CD8-positive, alpha-beta memory T cell (primary cell): ENCODE data around the gene NELL2. TPM values are rescaled to one million over a fixed set of nuclear protein-coding genes. Genes with fewer than 3 reads are reported as not detected.

ENCODE experiments used
- CTCF ChIA-PET: fragments of 350-600 bp; sonication (Branson Sonifier 250); formaldehyde crosslinking; loops from one replicate; lab custom pipeline; 2021; ENCODE audit warnings: antibody characterized with exemption; lab: Charles Lee
- POLR2A ChIA-PET: fragments of 350-600 bp; sonication (Branson Sonifier 250); formaldehyde crosslinking; loops from one replicate; lab custom pipeline; 2021; ENCODE audit warnings: antibody characterized with exemption; lab: Charles Lee
- DNase-seq, 5 donors: peaks; one replicate each; pipeline versions ENCODE4 v3.0.0 to v3.0.0-alpha.2; 2020 to 2022; ENCODE audit warnings: mixed read lengths in 1 of 5
- H3K27ac ChIP-seq: one replicate; pipeline ENCODE4 v1.7.0; 2013; ENCODE audit warnings: low read depth, mild to moderate bottlenecking, low read length, moderate library complexity
- H3K27me3 ChIP-seq: 2 replicates; pipeline ENCODE4 v1.7.0; 2013; ENCODE audit warnings: low read length, mild to moderate bottlenecking; ENCODE audit not compliant: insufficient read depth, poor library complexity, severe bottlenecking
- H3K36me3 ChIP-seq: 2 replicates; pipeline ENCODE4 v1.7.0; 2013; ENCODE audit warnings: mild to moderate bottlenecking, low read length, moderate library complexity; ENCODE audit not compliant: insufficient read depth
- H3K4me1 ChIP-seq: 2 replicates; pipeline ENCODE4 v1.7.0; 2013; ENCODE audit warnings: mild to moderate bottlenecking, low read length, moderate library complexity; ENCODE audit not compliant: insufficient read depth
- H3K4me3 ChIP-seq: 2 replicates; pipeline ENCODE4 v1.7.0; 2013; ENCODE audit warnings: mild to moderate bottlenecking, low read length
- H3K9me3 ChIP-seq: 2 replicates; pipeline ENCODE4 v1.7.0; 2013; ENCODE audit warnings: mild to moderate bottlenecking, low read length
- H3K27ac Mint-ChIP-seq, 8 donors: one replicate each; pipeline ENCODE4 v1.8.0; 2020 to 2021; ENCODE audit warnings: mixed read lengths in 8 of 8, mild to moderate bottlenecking in 6 of 8, inconsistent platforms in 3 of 8, moderate library complexity in 3 of 8
- H3K27me3 Mint-ChIP-seq, 2 donors: one replicate each; pipeline ENCODE4 v1.8.0; 2020 to 2021; ENCODE audit warnings: mixed read lengths in 2 of 2, mild to moderate bottlenecking in 1 of 2, moderate library complexity in 1 of 2
- H3K36me3 Mint-ChIP-seq, 3 donors: one replicate each; pipeline ENCODE4 v1.8.0; 2020 to 2021; ENCODE audit warnings: mixed read lengths in 3 of 3, inconsistent platforms in 1 of 3, mild to moderate bottlenecking in 1 of 3
- H3K4me1 Mint-ChIP-seq, 3 donors: one replicate each; pipeline ENCODE4 v1.8.0; 2020 to 2021; ENCODE audit warnings: mixed read lengths in 3 of 3, inconsistent platforms in 1 of 3, mild to moderate bottlenecking in 1 of 3
- H3K4me3 Mint-ChIP-seq, 7 donors: one replicate each; pipeline ENCODE4 v1.8.0; 2020 to 2021; ENCODE audit warnings: mixed read lengths in 7 of 7, mild to moderate bottlenecking in 6 of 7, moderate library complexity in 4 of 7, inconsistent platforms in 2 of 7
- H3K9me3 Mint-ChIP-seq, 5 donors: one replicate each; pipeline ENCODE4 v1.8.0; 2020 to 2022; ENCODE audit warnings: mixed read lengths in 5 of 5, mild to moderate bottlenecking in 3 of 5, moderate library complexity in 2 of 5, inconsistent platforms in 1 of 5
- polyA plus RNA-seq: library from polyadenylated mRNA; unstranded; fragments of 300-500 nt; fragmentation: Illumina TruSeq; gene quantifications from one replicate; pipeline ENCODE4 v1.2.3, GENCODE V29; 2021
- total RNA-seq, 2 experiments: library from RNA; stranded (reverse); gene quantifications; one replicate each; pipeline ENCODE4 v1.2.3, GENCODE V29; 2021

The NELL2 gene
- total and polyA plus RNA-seq, 3 experiments from 2014 or later = 60.2 to 203 (median 67.0) TPM

- Histone ChIP-seq H3K4me3 (no peak overlapping the region), H3K36me3 (no peaks in the 10 kb centered on the region), H3K4me1 (no peaks in the 10 kb centered on the region), H3K27ac (no peak overlapping the region), H3K27me3 (no peaks in the 10 kb centered on the region), H3K9me3 (no peaks in the 10 kb centered on the region)
- H3K27me3 Mint-ChIP-seq = no peaks in the 10 kb centered on the region
- ChIA-PET CTCF (no interaction called here), POLR2A (no interaction called here)
- H3K36me3 Mint-ChIP-seq = peaks cover 27 to 74% (median 73%) of the 10 kb centered on the region in 3 donors
- no peak overlapping the region for H3K4me3 Mint-ChIP-seq
- peaks cover 39 to 60% (median 51%) of the 10 kb centered on the region in 5 donors for H3K9me3 Mint-ChIP-seq
- H3K27ac Mint-ChIP-seq = no peak overlapping the region
- no peak for DNase-seq
- peaks cover 19 to 45% (median 29%) of the 10 kb centered on the region in 3 donors for H3K4me1 Mint-ChIP-seq
Measured at GRCh38 chr12:44728566-44728965, 147.5 kb downstream of the NELL2 start.

DNA sequence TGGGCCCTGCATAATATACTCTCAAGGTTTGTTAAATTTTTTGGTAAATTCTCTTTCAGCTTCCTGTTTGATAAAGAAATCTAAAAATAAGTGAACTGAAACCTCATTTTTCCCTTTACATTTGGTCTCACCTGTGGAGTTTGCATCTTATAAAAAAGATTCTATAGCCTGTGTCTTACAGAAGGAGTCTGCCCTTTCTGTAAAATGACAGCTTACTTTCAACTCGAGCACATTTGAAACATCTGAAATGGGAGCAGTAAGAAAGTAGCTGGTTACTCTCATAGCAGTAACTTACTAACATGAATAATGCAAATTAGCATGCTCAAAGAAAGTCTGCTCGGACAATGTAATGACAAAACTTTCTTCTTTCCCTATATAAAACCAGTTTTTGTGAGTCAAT, 155.8 kb downstream of the NELL2 start:
- Histone ChIP-seq H3K9me3 (no peaks in the 10 kb centered on the region), H3K4me1 (no peaks in the 10 kb centered on the region), H3K4me3 (no peak overlapping the region), H3K27me3 (no peaks in the 10 kb centered on the region), H3K27ac (no peak overlapping the region), H3K36me3 (no peaks in the 10 kb centered on the region)
- peak overlapping the region in 1 of 8 donors; percentile 23 for H3K27ac Mint-ChIP-seq
- H3K36me3 Mint-ChIP-seq = peaks cover 7 to 30% (median 24%) of the 10 kb centered on the region in 3 donors
- H3K27me3 Mint-ChIP-seq = peaks cover 0 to 3% of the 10 kb centered on the region in 2 donors
- no peak overlapping the region for H3K4me3 Mint-ChIP-seq
- ChIA-PET CTCF (no interaction called here), POLR2A (no interaction called here)
- peaks cover 0 to 13% (median 2%) of the 10 kb centered on the region in 5 donors for H3K9me3 Mint-ChIP-seq
- peaks cover 27 to 72% (median 52%) of the 10 kb centered on the region in 3 donors for H3K4me1 Mint-ChIP-seq
- no peak for DNase-seq

DNA sequence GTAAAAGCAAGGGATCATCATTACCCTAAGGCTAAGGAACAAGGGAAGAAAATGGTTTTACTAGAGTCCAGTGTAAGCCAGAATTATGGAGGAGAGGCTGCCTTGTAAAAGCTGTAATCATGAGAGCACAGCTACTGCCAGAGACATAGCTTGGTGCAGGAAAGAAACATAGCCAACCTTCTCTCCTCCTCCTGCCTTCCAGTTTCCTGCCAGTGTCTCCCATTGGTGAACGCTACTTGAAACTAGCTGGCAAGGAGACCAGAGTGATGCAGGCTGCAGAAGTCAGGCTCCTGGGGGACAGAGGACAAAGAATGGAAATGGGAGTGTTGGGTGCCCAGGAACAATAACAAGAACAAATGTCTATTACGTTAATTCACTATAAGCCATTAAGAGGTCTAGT, 158.5 kb downstream of the NELL2 start:
- Histone ChIP-seq H3K27ac (no peak overlapping the region), H3K27me3 (no peaks in the 10 kb centered on the region), H3K36me3 (no peaks in the 10 kb centered on the region), H3K4me3 (no peak overlapping the region), H3K9me3 (no peaks in the 10 kb centered on the region), H3K4me1 (no peaks in the 10 kb centered on the region)
- no peak for DNase-seq
- Mint-ChIP-seq H3K36me3 (peaks cover 4 to 29% (median 5%) of the 10 kb centered on the region in 3 donors), H3K27me3 (peaks cover 0 to 3% of the 10 kb centered on the region in 2 donors), H3K27ac (peak overlapping the region in 1 of 8 donors; percentile 19), H3K9me3 (peaks cover 0 to 2% (median 0%) of the 10 kb centered on the region in 5 donors), H3K4me1 (peaks cover 22 to 55% (median 41%) of the 10 kb centered on the region in 3 donors), H3K4me3 (no peak overlapping the region)
- CTCF ChIA-PET = no interaction called here
- POLR2A ChIA-PET = no interaction called here

DNA sequence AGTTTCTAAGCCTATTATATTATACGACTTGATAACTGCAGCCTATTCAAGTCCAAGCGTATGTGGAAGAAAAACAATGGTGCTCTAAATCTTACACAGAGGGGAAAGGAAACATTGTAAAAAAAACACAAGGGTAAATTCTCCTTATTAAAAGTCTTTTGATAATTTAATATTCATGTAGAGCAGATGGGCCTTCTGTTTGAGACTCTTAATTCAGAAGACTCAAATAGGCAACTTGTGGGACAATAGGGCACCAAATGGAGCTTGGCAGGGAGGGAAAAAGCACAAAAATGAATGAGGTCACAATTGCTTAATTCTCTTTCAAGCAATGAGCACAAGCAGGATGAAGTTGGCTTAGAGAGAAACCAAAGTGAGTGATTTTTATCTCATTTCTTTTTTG, 159.4 kb downstream of the NELL2 start:
- ChIA-PET POLR2A (no interaction called here), CTCF (no interaction called here)
- Histone ChIP-seq H3K36me3 (no peaks in the 10 kb centered on the region), H3K4me3 (no peak overlapping the region), H3K27me3 (no peaks in the 10 kb centered on the region), H3K4me1 (no peaks in the 10 kb centered on the region), H3K27ac (no peak overlapping the region), H3K9me3 (no peaks in the 10 kb centered on the region)
- Mint-ChIP-seq H3K27me3 (peaks cover 0 to 3% of the 10 kb centered on the region in 2 donors), H3K4me3 (no peak overlapping the region), H3K9me3 (no peaks in the 10 kb centered on the region), H3K36me3 (peaks cover 1 to 34% (median 4%) of the 10 kb centered on the region in 3 donors), H3K27ac (peak overlapping the region in 1 of 8 donors; percentile 72), H3K4me1 (peaks cover 21 to 50% (median 34%) of the 10 kb centered on the region in 3 donors)
- DNase-seq = no peak

GRCh38 chr12:44711736-44712135, 164.4 kb downstream of the NELL2 start:
- ChIA-PET CTCF (interaction anchor here (1.4 kb wide), 1 partner anchor 54 kb away, joined by 3 read pairs; no protein-coding TSS in a partner anchor), POLR2A (interaction anchor here (0.6 kb wide), 1 partner anchor 17 kb away, joined by 3 read pairs; no protein-coding TSS in a partner anchor)
- Mint-ChIP-seq H3K4me1 (peaks cover 4 to 18% (median 13%) of the 10 kb centered on the region in 3 donors), H3K36me3 (peaks cover 4 to 63% (median 13%) of the 10 kb centered on the region in 3 donors), H3K27ac (no peak overlapping the region), H3K27me3 (no peaks in the 10 kb centered on the region), H3K4me3 (no peak overlapping the region), H3K9me3 (no peaks in the 10 kb centered on the region)
- no peaks in the 10 kb centered on the region for H3K27me3 ChIP-seq
- no peak overlapping the region for H3K27ac ChIP-seq
- no peaks in the 10 kb centered on the region for H3K4me1 ChIP-seq
- H3K9me3 ChIP-seq = no peaks in the 10 kb centered on the region
- no peak overlapping the region for H3K4me3 ChIP-seq
- H3K36me3 ChIP-seq = peaks cover 5% of the 10 kb centered on the region
- no peak for DNase-seq

DNA sequence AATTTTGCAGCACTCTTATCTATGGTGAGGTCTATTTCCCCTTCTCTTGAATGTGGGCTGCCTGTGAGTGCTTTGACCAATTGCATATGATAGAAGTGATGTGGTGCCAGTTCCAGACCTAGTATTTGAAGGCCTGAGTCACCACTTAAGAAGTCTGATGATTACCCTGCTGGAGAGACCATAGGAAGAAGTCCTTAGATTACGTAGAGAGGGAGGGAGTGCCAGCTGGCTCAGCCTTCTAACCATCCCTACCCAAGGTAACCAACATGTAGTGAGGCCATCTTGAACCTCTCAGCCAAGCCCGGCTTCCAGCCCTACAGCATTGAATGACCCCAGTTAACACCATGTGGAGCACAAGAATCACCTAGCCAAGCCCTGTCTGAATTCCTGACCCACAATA, 166.9 kb downstream of the NELL2 start:
- Histone ChIP-seq H3K36me3 (peaks cover 5% of the 10 kb centered on the region), H3K27me3 (no peaks in the 10 kb centered on the region), H3K9me3 (no peaks in the 10 kb centered on the region), H3K27ac (no peak overlapping the region), H3K4me1 (no peaks in the 10 kb centered on the region), H3K4me3 (no peak overlapping the region)
- Mint-ChIP-seq H3K27me3 (no peaks in the 10 kb centered on the region), H3K27ac (no peak overlapping the region), H3K9me3 (no peaks in the 10 kb centered on the region), H3K36me3 (peaks cover 4 to 67% (median 14%) of the 10 kb centered on the region in 3 donors), H3K4me1 (peaks cover 4 to 12% (median 9%) of the 10 kb centered on the region in 3 donors), H3K4me3 (no peak overlapping the region)
- CTCF ChIA-PET = no interaction called here
- DNase-seq = no peak
- POLR2A ChIA-PET = no interaction called here

DNA sequence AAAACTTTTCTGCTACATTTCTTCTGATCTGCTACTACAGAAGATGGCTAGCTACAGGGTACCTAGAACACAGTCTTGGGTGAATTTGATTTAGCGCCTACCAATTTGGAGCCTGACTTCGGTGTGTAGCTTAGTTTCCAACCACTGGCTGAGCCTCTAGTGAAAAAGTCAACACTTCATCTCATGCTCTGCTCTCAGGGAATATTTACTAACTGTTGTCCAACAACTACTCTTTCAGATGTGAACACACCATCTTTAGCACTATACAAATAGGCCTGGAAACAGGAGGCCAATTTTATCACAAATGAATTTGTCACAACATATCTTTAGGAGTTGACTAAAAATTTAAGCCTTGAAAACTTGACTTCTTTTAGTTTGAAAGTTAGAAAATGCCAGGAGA, 167.9 kb downstream of the NELL2 start:
- Mint-ChIP-seq H3K36me3 (peaks cover 4 to 67% (median 14%) of the 10 kb centered on the region in 3 donors), H3K4me1 (peaks cover 4 to 9% (median 8%) of the 10 kb centered on the region in 3 donors), H3K27ac (no peak overlapping the region), H3K9me3 (no peaks in the 10 kb centered on the region), H3K4me3 (no peak overlapping the region), H3K27me3 (no peaks in the 10 kb centered on the region)
- DNase-seq = no peak
- Histone ChIP-seq H3K27ac (no peak overlapping the region), H3K9me3 (no peaks in the 10 kb centered on the region), H3K4me3 (no peak overlapping the region), H3K4me1 (no peaks in the 10 kb centered on the region), H3K27me3 (no peaks in the 10 kb centered on the region), H3K36me3 (peaks cover 5% of the 10 kb centered on the region)
- ChIA-PET CTCF (no interaction called here), POLR2A (no interaction called here)

- Mint-ChIP-seq H3K27ac (no peak overlapping the region), H3K36me3 (peaks cover 7 to 66% (median 27%) of the 10 kb centered on the region in 3 donors), H3K27me3 (no peaks in the 10 kb centered on the region), H3K4me3 (no peak overlapping the region), H3K9me3 (no peaks in the 10 kb centered on the region), H3K4me1 (peaks cover under 1 to 11% (median 9%) of the 10 kb centered on the region in 3 donors)
- CTCF ChIA-PET = no interaction called here
- H3K27ac ChIP-seq = no peak overlapping the region
- DNase-seq = no peak
- H3K9me3 ChIP-seq = no peaks in the 10 kb centered on the region
- H3K36me3 ChIP-seq = peaks cover 11% of the 10 kb centered on the region
- POLR2A ChIA-PET = no interaction called here
- H3K27me3 ChIP-seq = no peaks in the 10 kb centered on the region
- no peak overlapping the region for H3K4me3 ChIP-seq
- H3K4me1 ChIP-seq = no peaks in the 10 kb centered on the region
Measured at GRCh38 chr12:44703182-44703910, 172.8 kb downstream of the NELL2 start.
